Karpas-422 (cell line): Measurements from ENCODE around the gene ADAD2. TPM values are rescaled to one million over a fixed set of nuclear protein-coding genes. Genes with fewer than 3 reads are reported as not detected.

Source experiments
- DNase-seq: peaks from one replicate; pipeline ENCODE4 v3.0.0-alpha.2; 2015
- H2AFZ ChIP-seq: fragments of 200-600 bp; sonication (generic); 2 replicates; pipeline ENCODE4 v1.6.1; 2014; ENCODE audit warnings: antibody characterized with exemption, low read length, mixed read lengths
- H3K27ac ChIP-seq: fragments of 200-600 bp; sonication (generic); 2 replicates; pipeline ENCODE4 v1.5.1; 2014; ENCODE audit warnings: mild to moderate bottlenecking, low read length, moderate library complexity
- H3K27me3 ChIP-seq: fragments of 200-600 bp; sonication (generic); 2 replicates; pipeline ENCODE4 v1.6.1; 2014; ENCODE audit warnings: low read length, mixed read lengths
- H3K36me3 ChIP-seq: fragments of 200-600 bp; sonication (generic); 2 replicates; pipeline ENCODE4 v1.6.1; 2014; ENCODE audit warnings: low read length, mixed read lengths; ENCODE audit not compliant: insufficient read depth
- H3K4me1 ChIP-seq: fragments of 200-600 bp; sonication (generic); 2 replicates; pipeline ENCODE4 v1.6.1; 2014; ENCODE audit warnings: mild to moderate bottlenecking, low read length, mixed read lengths
- H3K4me2 ChIP-seq: fragments of 200-600 bp; sonication (generic); 2 replicates; pipeline ENCODE4 v1.6.1; 2014; ENCODE audit warnings: low read length, low read depth, mild to moderate bottlenecking; ENCODE audit not compliant: poor library complexity, severe bottlenecking
- H3K4me3 ChIP-seq: fragments of 200-600 bp; sonication (generic); 2 replicates; pipeline ENCODE4 v1.5.1; 2014; ENCODE audit warnings: mild to moderate bottlenecking, antibody characterized with exemption, low read length, mixed read lengths
- H3K79me2 ChIP-seq: fragments of 200-600 bp; sonication (generic); 2 replicates; pipeline ENCODE4 v1.6.1; 2014; ENCODE audit warnings: mild to moderate bottlenecking, low read length, mixed read lengths
- H3K9ac ChIP-seq: fragments of 200-600 bp; sonication (generic); 2 replicates; pipeline ENCODE4 v1.6.0; 2014; ENCODE audit warnings: low read length
- H3K9me2 ChIP-seq: fragments of 200-600 bp; sonication (generic), shearing (Covaris generic); replicated peaks from 2 replicates; pipeline ENCODE4 v1.6.0; 2014; ENCODE audit warnings: mild to moderate bottlenecking, low read length, moderate library complexity; ENCODE audit not compliant: insufficient read depth
- H3K9me3 ChIP-seq: fragments of 300-700, 200-600 bp; sonication (generic); 2 replicates; pipeline ENCODE4 v1.6.1; 2014; ENCODE audit warnings: low read length, mixed read lengths
- H4K20me1 ChIP-seq: fragments of 200-600 bp; sonication (generic); 2 replicates; pipeline ENCODE4 v1.6.1; 2014; ENCODE audit warnings: mild to moderate bottlenecking, antibody characterized with exemption, low read length, low read depth; ENCODE audit not compliant: insufficient read depth
- total RNA-seq: library from RNA; depleted of rRNA; stranded (reverse); fragments of >200 nt; shearing (Covaris generic); gene quantifications from 2 replicates; pipeline ENCODE4 v1.2.3, GENCODE V29; 2014; ENCODE audit warnings: low replicate concordance; rRNA removed

Gene ADAD2
- not detected in 2 replicates for total RNA-seq

- H3K9me2 ChIP-seq, result no peaks in the 10 kb centered on the region
- no peak within 1 kb of the TSS for H3K4me3 ChIP-seq
- H3K36me3 ChIP-seq, result no peaks in the 10 kb centered on the region
- no peaks in the 10 kb centered on the region for H3K27me3 ChIP-seq
- H3K27ac ChIP-seq, result no peak within 1 kb of the TSS
- no peak within 1 kb of the TSS for H3K4me2 ChIP-seq
- H4K20me1 ChIP-seq, result no peaks in the 10 kb centered on the region
- H3K79me2 ChIP-seq, result peaks cover 10% of the 10 kb centered on the region
- no peak within 1 kb of the TSS for H2AFZ ChIP-seq
- H3K4me1 ChIP-seq, result peaks cover 7% of the 10 kb centered on the region
- DNase-seq, result peak; percentile 67
- H3K9ac ChIP-seq, result no peak within 1 kb of the TSS
- H3K9me3 ChIP-seq, result no peaks in the 10 kb centered on the region
These were observed at the start of gene ADAD2 for GRCh38 chr16:84190731-84191388. Gene ADAD2 (plus strand): TSS chr16:84191157. CDS start chr16:84191231, 74 bp downstream.

- Histone ChIP-seq H3K79me2 (peaks cover 68% of the 10 kb centered on the region), H3K27me3 (no peaks in the 10 kb centered on the region), H3K9me2 (no peaks in the 10 kb centered on the region), H3K27ac (no peak overlapping the region), H3K4me1 (peaks cover 58% of the 10 kb centered on the region), H3K4me3 (no peak overlapping the region), H3K9me3 (no peaks in the 10 kb centered on the region), H3K9ac (no peak overlapping the region), H2AFZ (no peak overlapping the region), H3K4me2 (peak overlapping the region; percentile 78), H3K36me3 (0 out of 2 replicates have a peak, but pooled peaks cover 2% of the 10 kb centered on the region), H4K20me1 (peaks cover 4% of the 10 kb centered on the region; the same call in 1 of the 2 replicates)
- no peak for DNase-seq
These were observed 47.9 kb upstream of the ADAD2 start for GRCh38 chr16:84143081-84143480.

- H3K9me2 ChIP-seq, result no peaks in the 10 kb centered on the region
- H3K4me2 ChIP-seq, result peak overlapping the region; percentile 78
- H3K4me1 ChIP-seq, result peaks cover 51% of the 10 kb centered on the region
- H3K79me2 ChIP-seq, result peaks cover 61% of the 10 kb centered on the region
- peaks cover 4% of the 10 kb centered on the region; the same call in 1 of the 2 replicates for H4K20me1 ChIP-seq
- peak; percentile 59 for DNase-seq
- no peak overlapping the region for H2AFZ ChIP-seq
- H3K27me3 ChIP-seq, result no peaks in the 10 kb centered on the region
- H3K9ac ChIP-seq, result peak overlapping the region; percentile 94
- no peaks in the 10 kb centered on the region for H3K36me3 ChIP-seq
- peak overlapping the region; percentile 79 for H3K27ac ChIP-seq
- H3K4me3 ChIP-seq, result peak overlapping the region; percentile 92
- H3K9me3 ChIP-seq, result no peaks in the 10 kb centered on the region
These were observed 47.2 kb upstream of the ADAD2 start for GRCh38 chr16:84143784-84144199.

- Histone ChIP-seq H3K4me1 (peaks cover 45% of the 10 kb centered on the region), H3K27ac (peak overlapping the region; percentile 79), H4K20me1 (peaks cover 4% of the 10 kb centered on the region; the same call in 1 of the 2 replicates), H3K9me2 (no peaks in the 10 kb centered on the region), H3K9me3 (no peaks in the 10 kb centered on the region), H3K79me2 (peaks cover 55% of the 10 kb centered on the region), H2AFZ (no peak overlapping the region), H3K9ac (peak overlapping the region; percentile 94), H3K27me3 (no peaks in the 10 kb centered on the region), H3K4me2 (peak overlapping the region; percentile 78), H3K36me3 (no peaks in the 10 kb centered on the region), H3K4me3 (peak overlapping the region; percentile 92)
- DNase-seq, result peak; percentile 79
These were observed 46.6 kb upstream of the ADAD2 start for GRCh38 chr16:84144209-84144858.

- H3K9me2 ChIP-seq, result no peaks in the 10 kb centered on the region
- H3K4me1 ChIP-seq, result peaks cover 38% of the 10 kb centered on the region
- H3K36me3 ChIP-seq, result no peaks in the 10 kb centered on the region
- H3K27ac ChIP-seq, result peak within 1 kb of the TSS; percentile 79
- H4K20me1 ChIP-seq, result peaks cover 4% of the 10 kb centered on the region; the same call in 1 of the 2 replicates
- no peaks in the 10 kb centered on the region for H3K9me3 ChIP-seq
- peak within 1 kb of the TSS; percentile 92 for H3K4me3 ChIP-seq
- no peak within 1 kb of the TSS; the same call in 1 of the 2 replicates for H2AFZ ChIP-seq
- H3K4me2 ChIP-seq, result peak within 1 kb of the TSS; percentile 78
- H3K27me3 ChIP-seq, result no peaks in the 10 kb centered on the region
- DNase-seq, result peak; percentile 96
- H3K9ac ChIP-seq, result peak within 1 kb of the TSS; percentile 94
- H3K79me2 ChIP-seq, result peaks cover 48% of the 10 kb centered on the region
These were observed 45.9 kb upstream of the ADAD2 start, which contains the start of the genes DNAAF1 and HSDL1 for GRCh38 chr16:84144859-84145639. Gene DNAAF1 (plus strand): TSS chr16:84145308. CDS start chr16:84145441, 133 bp downstream. Gene HSDL1 (minus strand): TSS chr16:84145177. CDS start chr16:84131321, 13,856 bp downstream.

- Histone ChIP-seq H3K9ac (no peak overlapping the region), H3K4me1 (no peaks in the 10 kb centered on the region), H3K9me3 (no peaks in the 10 kb centered on the region), H3K27ac (no peak overlapping the region), H3K79me2 (no peaks in the 10 kb centered on the region), H3K4me3 (no peak overlapping the region), H4K20me1 (no peaks in the 10 kb centered on the region), H2AFZ (no peak overlapping the region; the same call in 1 of the 2 replicates), H3K36me3 (no peaks in the 10 kb centered on the region), H3K4me2 (no peak overlapping the region), H3K27me3 (no peaks in the 10 kb centered on the region), H3K9me2 (no peaks in the 10 kb centered on the region)
- no peak for DNase-seq
These were observed 40.0 kb upstream of the ADAD2 start for GRCh38 chr16:84150926-84151325.

GRCh38 chr16:84153660-84154214 is 37.2 kb upstream of the ADAD2 start:
- no peak for DNase-seq
- Histone ChIP-seq H3K4me3 (no peak overlapping the region), H3K4me1 (no peaks in the 10 kb centered on the region), H3K36me3 (no peaks in the 10 kb centered on the region), H3K9me3 (no peaks in the 10 kb centered on the region), H2AFZ (no peak overlapping the region), H3K79me2 (no peaks in the 10 kb centered on the region), H3K4me2 (no peak overlapping the region), H4K20me1 (no peaks in the 10 kb centered on the region), H3K9me2 (no peaks in the 10 kb centered on the region), H3K9ac (no peak overlapping the region), H3K27me3 (no peaks in the 10 kb centered on the region), H3K27ac (no peak overlapping the region)
